Natural killer cell (primary cell): ENCODE results near the gene ADORA2B. TPM values are rescaled to one million over a fixed set of nuclear protein-coding genes. Genes with fewer than 3 reads are reported as not detected.

Source experiments
- ATAC-seq, 3 donors: fragments of 150-1000 bp in 2 of 3; fragments of 200-7000 bp in 1 of 3; cut with Tn5 transposase; 1 replicate in 1 of 3; 2 replicates in 2 of 3; pipeline ENCODE4 v1.10.0; 2021; ENCODE audit warnings: mild to moderate bottlenecking in 2 of 3, moderate library complexity in 2 of 3
- DNase-seq, 2 donors: peaks; one replicate each; pipeline versions ENCODE4 v3.0.0 to v3.0.0-alpha.2; 2013 to 2021; ENCODE audit warnings: mixed read lengths in 1 of 2
- H3K27ac ChIP-seq: one replicate; pipeline ENCODE4 v1.5.1; 2013; ENCODE audit warnings: mild to moderate bottlenecking, low read length
- H3K27me3 ChIP-seq: one replicate; pipeline ENCODE4 v1.6.1; 2013; ENCODE audit warnings: low read length; ENCODE audit not compliant: control insufficient read depth, insufficient read depth
- H3K36me3 ChIP-seq: one replicate; pipeline ENCODE4 v1.6.1; 2013; ENCODE audit warnings: low read length; ENCODE audit not compliant: control insufficient read depth, insufficient read depth
- H3K4me1 ChIP-seq: one replicate; pipeline ENCODE4 v1.6.1; 2013; ENCODE audit warnings: low read length; ENCODE audit not compliant: control insufficient read depth, insufficient read depth
- H3K4me3 ChIP-seq: one replicate; pipeline ENCODE4 v1.5.1; 2013; ENCODE audit warnings: low read length
- H3K9me3 ChIP-seq: one replicate; pipeline ENCODE4 v1.6.1; 2013; ENCODE audit warnings: low read length; ENCODE audit not compliant: control insufficient read depth, insufficient read depth
- H3K27ac Mint-ChIP-seq, 2 donors: one replicate each; pipeline ENCODE4 v1.8.0; 2022; ENCODE audit warnings: mild to moderate bottlenecking in 2 of 2, mixed read lengths in 2 of 2, moderate library complexity in 1 of 2
- H3K27me3 Mint-ChIP-seq, 2 donors: one replicate each; pipeline ENCODE4 v1.8.0; 2022; ENCODE audit warnings: low read depth in 2 of 2, mixed read lengths in 2 of 2
- H3K36me3 Mint-ChIP-seq: one replicate; pipeline ENCODE4 v1.8.0; 2022; ENCODE audit warnings: mixed read lengths
- H3K4me1 Mint-ChIP-seq, 2 donors: one replicate each; pipeline ENCODE4 v1.8.0; 2022; ENCODE audit warnings: mixed read lengths in 2 of 2
- H3K4me3 Mint-ChIP-seq: one replicate; pipeline ENCODE4 v1.8.0; 2022; ENCODE audit warnings: mild to moderate bottlenecking, moderate library complexity, mixed read lengths
- H3K9me3 Mint-ChIP-seq, 2 donors: one replicate each; pipeline ENCODE4 v1.8.0; 2022; ENCODE audit warnings: mixed read lengths in 2 of 2
- CTCF ChIP-seq: fragments of 200-600 bp; IDR thresholded peaks from one replicate; pipeline ENCODE4 v1.8.0; 2022; ENCODE audit warnings: antibody characterized with exemption
- WGBS: methylation state at CpG from one replicate; pipeline ENCODE4 v1.1.7; 2013; ENCODE audit warnings: missing lambda C conversion rate; ENCODE audit not compliant: insufficient coverage; 5-methylcytosine and 5-hydroxymethylcytosine counted together
- intact Hi-C: fragments of 100-400 bp; cut with micrococcal nuclease; formaldehyde crosslinking; loops from one replicate; pipeline ENCODE4 v1.14.2; 2022
- total RNA-seq, 4 donors: library from RNA; stranded (reverse); fragments of 120-200 nt in 1 of 4; gene quantifications; one replicate each; pipeline versions ENCODE4 v1.2.3 to v1.2.4, GENCODE V29; 2013 to 2022

Gene ADORA2B
- total RNA-seq, 3 donors from 2014 or later (not counting 1 experiment from before 2014, with no cell fraction given): 0.14 to 0.88 (median 0.41) TPM

GRCh38 chr17:15947271-15947670 lies 2.3 kb downstream of the ADORA2B start:
- Mint-ChIP-seq H3K9me3 (no peaks in the 10 kb centered on the region), H3K4me3 (peak overlapping the region; percentile 35), H3K27ac (no peak overlapping the region), H3K27me3 (peaks cover 23 to 30% of the 10 kb centered on the region in 2 donors), H3K36me3 (no peaks in the 10 kb centered on the region), H3K4me1 (peaks cover 8 to 9% of the 10 kb centered on the region in 2 donors)
- no peaks in the 10 kb centered on the region for H3K9me3 ChIP-seq
- WGBS: 87% methylated on average over 3 of the region's 3 CpGs
- intact Hi-C loops: no loop called here
- TF ChIP-seq CTCF: no peak
- peaks cover 17% of the 10 kb centered on the region for H3K4me1 ChIP-seq
- no peak for ATAC-seq
- no peak overlapping the region for H3K27ac ChIP-seq
- no peak overlapping the region for H3K4me3 ChIP-seq
- DNase-seq: no peak
- peaks cover 17% of the 10 kb centered on the region for H3K27me3 ChIP-seq
- no peaks in the 10 kb centered on the region for H3K36me3 ChIP-seq

- intact Hi-C loops: no loop called here
- H3K4me1 Mint-ChIP-seq: peaks cover 8 to 9% of the 10 kb centered on the region in 2 donors
- Histone ChIP-seq H3K27ac (no peak overlapping the region), H3K36me3 (no peaks in the 10 kb centered on the region), H3K9me3 (no peaks in the 10 kb centered on the region), H3K4me3 (no peak overlapping the region), H3K4me1 (peaks cover 17% of the 10 kb centered on the region), H3K27me3 (peaks cover 17% of the 10 kb centered on the region)
- H3K27me3 Mint-ChIP-seq: peaks cover 23 to 25% of the 10 kb centered on the region in 2 donors
- H3K9me3 Mint-ChIP-seq: no peaks in the 10 kb centered on the region
- H3K27ac Mint-ChIP-seq: no peak overlapping the region
- 91% methylated on average over 10 of the region's 16 CpGs for WGBS
- H3K4me3 Mint-ChIP-seq: no peak overlapping the region
- TF ChIP-seq CTCF: no peak
- DNase-seq (no peak), ATAC-seq (no peak)
- H3K36me3 Mint-ChIP-seq: no peaks in the 10 kb centered on the region
These were observed 3.2 kb downstream of the ADORA2B start for GRCh38 chr17:15947976-15948752.

- whole genome bisulfite sequencing: 92% methylated on average over 6 of the region's 6 CpGs
- no peak for TF ChIP-seq CTCF
- H3K9me3 Mint-ChIP-seq: no peaks in the 10 kb centered on the region
- Histone ChIP-seq H3K4me3 (no peak overlapping the region), H3K4me1 (no peaks in the 10 kb centered on the region), H3K27me3 (peaks cover 3% of the 10 kb centered on the region), H3K36me3 (no peaks in the 10 kb centered on the region), H3K9me3 (no peaks in the 10 kb centered on the region), H3K27ac (no peak overlapping the region)
- H3K4me3 Mint-ChIP-seq: no peak overlapping the region
- ATAC-seq (no peak), DNase-seq (no peak)
- H3K27me3 Mint-ChIP-seq: peaks cover 4 to 8% of the 10 kb centered on the region in 2 donors
- intact Hi-C loops: no loop called here
- no peak overlapping the region for H3K27ac Mint-ChIP-seq
- H3K36me3 Mint-ChIP-seq: no peaks in the 10 kb centered on the region
- H3K4me1 Mint-ChIP-seq: no peaks in the 10 kb centered on the region
These were observed 6.6 kb downstream of the ADORA2B start for GRCh38 chr17:15951368-15952047.
